NT2/D1 (cell line): ENCODE data around the gene STK32B.
A peak's percentile ranks its signal among the peaks of the same experiment; 100 is the strongest.

ENCODE experiments used
- DNase-seq: peaks from one replicate; pipeline ENCODE4 v3.0.0-alpha.2; 2011; ENCODE audit warnings: low read depth, low spot score
- H3K27me3 ChIP-seq: 2 replicates; pipeline ENCODE4 v1.6.0; 2011; ENCODE audit warnings: mild to moderate bottlenecking; ENCODE audit not compliant: insufficient read length, insufficient read depth
- H3K36me3 ChIP-seq: 2 replicates; pipeline ENCODE4 v1.6.1; 2011; ENCODE audit warnings: mild to moderate bottlenecking, low read length, mixed read lengths; ENCODE audit not compliant: insufficient read depth, insufficient read length
- H3K4me1 ChIP-seq: 2 replicates; pipeline ENCODE4 v1.5.1; 2011; ENCODE audit not compliant: insufficient read depth, insufficient read length
- H3K4me3 ChIP-seq: 2 replicates; pipeline ENCODE4 v1.5.1; 2011; ENCODE audit warnings: low read depth; ENCODE audit not compliant: insufficient read length
- H3K9ac ChIP-seq: 2 replicates; pipeline ENCODE4 v1.6.0; 2011; ENCODE audit warnings: low read depth; ENCODE audit not compliant: insufficient read length
- H3K9me3 ChIP-seq: 2 replicates; pipeline ENCODE4 v1.5.1; 2011; ENCODE audit warnings: mild to moderate bottlenecking, low read length; ENCODE audit not compliant: insufficient read depth
- SUZ12 ChIP-seq: IDR thresholded peaks from 2 replicates; pipeline ENCODE4 v1.6.1; 2011; ENCODE audit not compliant: insufficient read length, insufficient read depth; ENCODE audit errors: extremely low read depth
- YY1 ChIP-seq: IDR thresholded peaks from 2 replicates; pipeline ENCODE4 v1.6.1; 2011; ENCODE audit not compliant: insufficient read length, insufficient read depth
- ZNF274 ChIP-seq: IDR thresholded peaks from 2 replicates; pipeline ENCODE4 v1.6.1; 2011; ENCODE audit warnings: mild to moderate bottlenecking, low read depth, low read length

Gene STK32B

DNA sequence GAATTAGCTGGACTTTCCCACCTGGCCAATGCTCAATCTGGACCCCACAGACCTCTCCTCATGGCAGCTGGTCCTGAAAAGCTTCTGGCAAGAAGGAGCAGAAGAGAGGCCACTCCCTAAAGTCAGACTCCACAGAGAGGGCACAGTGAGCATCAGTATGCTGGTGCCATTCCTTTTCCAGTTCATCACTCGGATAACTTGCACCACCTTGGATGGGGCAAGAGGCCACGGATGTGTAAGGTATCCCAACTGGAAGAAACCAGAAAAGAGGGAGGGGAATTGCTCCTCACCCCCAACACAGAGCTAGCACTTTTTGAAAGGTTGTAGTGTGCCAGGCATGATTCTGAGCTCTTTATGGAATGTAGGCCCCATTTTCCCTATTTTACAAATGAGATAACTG lies 85.9 kb downstream of the STK32B start:
- Histone ChIP-seq H3K4me1 (no peaks in the 10 kb centered on the region), H3K27me3 (no peaks in the 10 kb centered on the region), H3K9ac (no peak overlapping the region), H3K9me3 (no peaks in the 10 kb centered on the region), H3K4me3 (no peak overlapping the region), H3K36me3 (no peaks in the 10 kb centered on the region)
- TF ChIP-seq YY1 (no peak), SUZ12 (no peak), ZNF274 (no peak)
- no peak for DNase-seq

DNA sequence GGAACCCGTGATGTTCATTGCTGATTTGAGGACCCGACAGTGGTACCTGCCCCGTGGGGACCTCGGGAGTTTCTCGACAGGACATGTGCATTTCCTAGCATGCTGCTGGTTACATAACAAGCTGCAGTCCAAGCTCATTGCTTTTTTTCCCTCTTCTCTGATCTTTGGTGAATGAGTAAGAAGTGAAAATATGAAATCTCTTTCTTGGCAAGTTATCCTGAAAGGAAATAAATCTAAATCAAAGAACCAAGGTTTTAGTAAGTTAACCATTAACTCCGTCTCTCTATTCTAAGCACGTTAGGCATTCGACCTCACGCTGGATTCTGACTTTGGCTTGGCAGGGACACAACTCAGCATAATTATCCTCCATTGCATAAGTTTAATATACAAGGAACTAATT lies 86.6 kb downstream of the STK32B start:
- Histone ChIP-seq H3K4me3 (no peak overlapping the region), H3K4me1 (no peaks in the 10 kb centered on the region), H3K36me3 (no peaks in the 10 kb centered on the region), H3K9me3 (no peaks in the 10 kb centered on the region), H3K27me3 (no peaks in the 10 kb centered on the region), H3K9ac (no peak overlapping the region)
- DNase-seq = no peak
- no peak for TF ChIP-seq ZNF274
- no peak for TF ChIP-seq YY1
- no peak for TF ChIP-seq SUZ12

DNA sequence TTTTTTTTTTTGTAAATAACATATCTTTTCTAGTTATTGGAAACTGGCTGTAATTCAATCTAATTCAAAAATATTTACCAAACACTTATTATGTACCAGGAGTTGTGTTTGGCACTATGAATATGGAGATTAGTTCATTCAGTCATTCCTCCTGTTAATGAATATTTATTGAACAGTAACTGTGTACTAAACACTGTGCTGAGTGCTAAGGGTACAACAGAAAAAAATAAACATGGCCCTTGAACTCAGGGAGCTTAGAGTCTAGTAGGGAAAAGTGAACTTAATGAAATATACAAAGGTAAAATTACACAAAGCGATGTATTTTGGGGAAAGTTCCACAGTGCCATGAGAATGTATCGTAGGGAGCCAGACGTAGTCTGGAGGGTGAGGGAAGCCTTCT lies 87.1 kb downstream of the STK32B start:
- DNase-seq = no peak
- no peaks in the 10 kb centered on the region for H3K36me3 ChIP-seq
- no peak overlapping the region for H3K9ac ChIP-seq
- no peaks in the 10 kb centered on the region for H3K4me1 ChIP-seq
- no peaks in the 10 kb centered on the region for H3K27me3 ChIP-seq
- H3K9me3 ChIP-seq = no peaks in the 10 kb centered on the region
- TF ChIP-seq ZNF274 (no peak), YY1 (no peak), SUZ12 (no peak)
- no peak overlapping the region for H3K4me3 ChIP-seq

DNA sequence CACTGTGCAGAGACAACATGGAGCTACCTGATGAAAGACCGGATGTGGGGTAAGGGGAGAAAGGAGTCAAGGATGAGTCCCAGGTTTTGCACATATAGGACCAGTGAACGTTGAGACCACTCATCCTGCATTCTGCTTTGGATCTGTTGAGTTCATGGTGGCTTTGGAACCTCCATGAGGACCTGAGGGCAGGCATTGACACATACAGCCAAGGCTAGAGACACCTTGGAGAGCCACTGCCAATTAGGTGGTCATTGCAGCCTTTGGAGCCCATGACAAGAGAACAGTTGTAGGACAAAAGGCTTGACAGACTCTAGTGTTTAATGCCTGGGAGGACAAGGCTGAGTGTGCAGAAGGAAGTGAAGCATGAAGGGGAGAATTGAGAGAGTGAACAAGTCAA lies 87.9 kb downstream of the STK32B start:
- Histone ChIP-seq H3K4me3 (no peak overlapping the region), H3K4me1 (no peaks in the 10 kb centered on the region), H3K9ac (no peak overlapping the region), H3K9me3 (no peaks in the 10 kb centered on the region), H3K27me3 (no peaks in the 10 kb centered on the region), H3K36me3 (no peaks in the 10 kb centered on the region)
- DNase-seq = no peak
- TF ChIP-seq YY1 = no peak

DNA sequence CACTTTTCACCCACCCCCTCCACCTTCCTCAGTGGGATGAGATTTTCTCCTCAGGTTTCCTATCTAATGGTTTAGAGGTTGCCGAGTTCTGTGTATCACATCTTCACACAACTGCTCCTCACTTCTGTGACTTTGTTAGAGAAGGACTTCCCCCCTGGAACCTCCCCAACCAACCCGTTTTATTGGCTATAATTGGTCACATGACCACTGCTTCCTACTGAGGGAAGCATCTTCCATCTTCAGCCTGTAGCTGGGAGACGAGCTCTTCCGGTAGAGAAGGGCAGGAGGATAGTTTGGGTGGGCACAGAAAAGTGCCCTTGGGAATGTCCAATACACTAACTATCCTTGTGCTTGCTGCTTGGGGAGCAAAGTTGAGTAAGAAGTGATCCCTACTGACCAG lies 90.5 kb downstream of the STK32B start:
- no peak for DNase-seq
- H3K4me3 ChIP-seq = no peak overlapping the region
- no peaks in the 10 kb centered on the region for H3K36me3 ChIP-seq
- no peaks in the 10 kb centered on the region for H3K4me1 ChIP-seq
- H3K9me3 ChIP-seq = peaks cover 6% of the 10 kb centered on the region; the same call in 1 of the 2 replicates
- no peaks in the 10 kb centered on the region for H3K27me3 ChIP-seq
- TF ChIP-seq SUZ12 (no peak), ZNF274 (no peak), YY1 (no peak)
- no peak overlapping the region for H3K9ac ChIP-seq

DNA sequence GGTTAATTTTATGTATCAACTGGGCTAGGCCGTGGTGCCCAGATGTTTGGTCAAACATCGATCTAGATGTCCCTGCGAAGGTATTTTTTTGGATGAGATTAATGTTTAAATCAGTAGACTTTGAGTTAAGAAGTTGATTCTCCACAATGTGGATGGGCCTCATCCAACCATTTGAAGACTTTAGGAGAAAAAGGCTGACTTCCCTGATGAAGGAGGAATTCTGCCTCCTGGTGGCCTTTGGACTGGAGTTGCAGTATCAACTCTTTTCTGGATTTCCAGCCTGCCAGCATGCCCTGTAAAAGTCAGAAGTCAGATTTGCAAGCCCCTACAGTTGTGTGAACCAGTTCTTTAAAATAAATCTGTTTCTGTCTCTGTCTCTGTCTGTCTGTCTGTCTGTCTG lies 91.4 kb downstream of the STK32B start:
- no peak for TF ChIP-seq ZNF274
- no peak for TF ChIP-seq YY1
- TF ChIP-seq SUZ12 = no peak
- no peak overlapping the region for H3K9ac ChIP-seq
- DNase-seq = peak; percentile 48

DNA sequence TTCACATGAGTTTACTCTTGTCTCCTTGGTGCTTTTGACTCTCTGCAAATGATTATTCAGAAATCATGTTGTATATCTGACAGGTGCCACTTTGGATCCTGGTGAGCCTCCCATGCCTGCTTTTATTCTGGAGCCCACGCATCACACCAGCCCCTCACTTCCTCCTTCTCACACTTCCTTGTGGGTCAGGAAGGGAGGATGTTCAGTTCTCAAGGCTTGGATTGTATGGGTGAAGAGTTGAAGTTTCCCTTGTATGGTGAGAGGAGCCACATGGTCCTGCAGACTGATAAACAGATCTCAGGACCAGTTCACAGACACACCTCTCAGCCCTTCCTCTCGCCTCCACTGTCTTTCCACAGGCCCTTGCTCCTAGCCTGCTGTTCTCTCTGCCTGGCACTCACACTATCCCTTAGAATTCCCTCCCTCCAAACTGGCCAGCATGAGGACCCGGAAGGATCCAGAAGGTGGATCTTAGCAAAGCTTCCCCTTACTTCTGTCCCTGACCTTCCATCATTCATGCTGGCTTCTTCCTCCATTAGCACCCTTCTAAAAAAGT lies 92.1 kb downstream of the STK32B start:
- Histone ChIP-seq H3K36me3 (no peaks in the 10 kb centered on the region), H3K9ac (no peak overlapping the region), H3K4me1 (no peaks in the 10 kb centered on the region), H3K9me3 (peaks cover 13% of the 10 kb centered on the region; the same call in 1 of the 2 replicates), H3K27me3 (no peaks in the 10 kb centered on the region), H3K4me3 (no peak overlapping the region)
- no peak for TF ChIP-seq YY1
- no peak for TF ChIP-seq ZNF274
- no peak for TF ChIP-seq SUZ12
- no peak for DNase-seq

More for the DNA sequence above, 91.4 kb downstream of the STK32B start:
- Histone ChIP-seq H3K9me3 (peaks cover 13% of the 10 kb centered on the region; the same call in 1 of the 2 replicates), H3K4me1 (no peaks in the 10 kb centered on the region), H3K27me3 (no peaks in the 10 kb centered on the region), H3K36me3 (no peaks in the 10 kb centered on the region), H3K4me3 (no peak overlapping the region)

DNA sequence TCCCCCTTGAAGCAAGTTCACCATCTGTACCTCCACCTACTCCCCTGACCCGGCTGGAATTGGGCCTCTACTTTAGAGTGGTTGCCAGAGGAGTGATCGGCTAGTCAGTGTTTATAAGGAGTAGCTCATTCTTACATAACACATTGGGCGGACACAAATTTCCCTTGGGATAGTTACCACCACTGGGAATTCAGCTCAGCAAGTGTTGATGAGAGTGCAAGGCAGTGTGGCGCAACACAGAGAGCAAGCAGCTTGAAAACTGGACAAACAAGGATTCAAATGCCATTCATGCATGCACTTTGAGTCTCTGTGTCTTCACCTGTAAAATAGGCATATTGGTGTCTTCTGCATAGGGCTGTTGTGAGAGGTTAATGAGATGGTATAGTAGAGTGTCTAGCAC lies 92.7 kb downstream of the STK32B start:
- no peak for DNase-seq
- H3K4me1 ChIP-seq = no peaks in the 10 kb centered on the region
- no peaks in the 10 kb centered on the region for H3K27me3 ChIP-seq
- no peak for TF ChIP-seq YY1
- H3K4me3 ChIP-seq = no peak overlapping the region
- peaks cover 13% of the 10 kb centered on the region; the same call in 1 of the 2 replicates for H3K9me3 ChIP-seq
- no peaks in the 10 kb centered on the region for H3K36me3 ChIP-seq
- H3K9ac ChIP-seq = no peak overlapping the region
